HPDE6-E6E7 (cell line): ENCODE measurements around the gene GAB2.
"Not testable (repeated sequence)": the region's sequence is repeated elsewhere in the genome, so short reads cannot be mapped to it uniquely, and the experiment has no call there.

Experiments used
- DNase-seq: peaks from one replicate; pipeline ENCODE4 v3.0.0; 2011; ENCODE audit warnings: missing footprints; ENCODE audit errors: extremely low spot score

The GAB2 gene

GRCh38 chr11:78222726-78223125, 194.9 kb downstream of the GAB2 start:
- not testable (repeated sequence) for DNase-seq

- DNase-seq: no peak
These were observed 196.0 kb downstream of the GAB2 start for GRCh38 chr11:78221396-78222315.

- DNase-seq: no peak
These were observed 197.1 kb downstream of the GAB2 start for GRCh38 chr11:78220218-78221157.

GRCh38 chr11:78219493-78220217, 198.0 kb downstream of the GAB2 start:
- DNase-seq: no peak

GRCh38 chr11:78218707-78219492, 198.7 kb downstream of the GAB2 start:
- DNase-seq: no peak

GRCh38 chr11:78217650-78218541, 199.7 kb downstream of the GAB2 start:
- DNase-seq: no peak

GRCh38 chr11:78216571-78217287, 200.9 kb downstream of the GAB2 start:
- DNase-seq: peak; percentile 38

GRCh38 chr11:78216021-78216420, 201.6 kb downstream of the GAB2 start:
- no peak for DNase-seq

- DNase-seq: no peak
These were observed 203.1 kb downstream of the GAB2 start for GRCh38 chr11:78214331-78215194.

GRCh38 chr11:78213526-78214330, 203.9 kb downstream of the GAB2 start:
- DNase-seq: no peak

- no peak for DNase-seq
These were observed 204.8 kb downstream of the GAB2 start for GRCh38 chr11:78212586-78213371.

GRCh38 chr11:78211565-78211964, 206.1 kb downstream of the GAB2 start:
- DNase-seq: no peak

- no peak for DNase-seq
These were observed 207.5 kb downstream of the GAB2 start for GRCh38 chr11:78210000-78210608.

- no peak for DNase-seq
These were observed 208.1 kb downstream of the GAB2 start for GRCh38 chr11:78209478-78209877.

GRCh38 chr11:78208257-78209165, 209.1 kb downstream of the GAB2 start:
- no peak for DNase-seq
